HG03103 (cell line): ENCODE results near the gene PPP2R3C.
"Not testable (repeated sequence)": the region's sequence is repeated elsewhere in the genome, so short reads cannot be mapped to it uniquely, and the experiment has no call there.

Experiments used
- ATAC-seq: cut with Tn5 transposase; IDR thresholded peaks from one replicate; pipeline ENCODE4 v1.9.1; 2021; ENCODE audit warnings: low read depth; ENCODE audit not compliant: unreplicated experiment

PPP2R3C gene

DNA sequence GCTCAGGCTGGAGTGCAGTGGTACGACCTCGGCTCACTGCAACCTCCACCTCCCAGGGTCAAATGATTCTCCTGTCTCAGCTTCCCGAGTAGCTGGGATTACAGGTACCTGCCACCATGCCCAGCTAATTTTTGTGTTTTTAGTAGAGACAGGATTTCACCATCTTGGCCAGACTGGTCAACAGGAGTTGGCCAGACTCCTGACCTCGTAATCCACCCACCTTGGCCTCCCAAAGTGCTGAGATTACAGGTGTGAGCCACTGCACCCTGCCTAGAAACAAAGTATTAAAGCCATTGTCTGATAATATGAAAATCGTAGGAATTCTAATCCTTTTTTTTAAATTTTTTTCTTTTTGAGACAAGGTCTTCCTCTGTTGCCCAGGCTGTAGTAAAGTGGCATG, 56.1 kb downstream of the PPP2R3C start:
- ATAC-seq: not testable (repeated sequence)

DNA sequence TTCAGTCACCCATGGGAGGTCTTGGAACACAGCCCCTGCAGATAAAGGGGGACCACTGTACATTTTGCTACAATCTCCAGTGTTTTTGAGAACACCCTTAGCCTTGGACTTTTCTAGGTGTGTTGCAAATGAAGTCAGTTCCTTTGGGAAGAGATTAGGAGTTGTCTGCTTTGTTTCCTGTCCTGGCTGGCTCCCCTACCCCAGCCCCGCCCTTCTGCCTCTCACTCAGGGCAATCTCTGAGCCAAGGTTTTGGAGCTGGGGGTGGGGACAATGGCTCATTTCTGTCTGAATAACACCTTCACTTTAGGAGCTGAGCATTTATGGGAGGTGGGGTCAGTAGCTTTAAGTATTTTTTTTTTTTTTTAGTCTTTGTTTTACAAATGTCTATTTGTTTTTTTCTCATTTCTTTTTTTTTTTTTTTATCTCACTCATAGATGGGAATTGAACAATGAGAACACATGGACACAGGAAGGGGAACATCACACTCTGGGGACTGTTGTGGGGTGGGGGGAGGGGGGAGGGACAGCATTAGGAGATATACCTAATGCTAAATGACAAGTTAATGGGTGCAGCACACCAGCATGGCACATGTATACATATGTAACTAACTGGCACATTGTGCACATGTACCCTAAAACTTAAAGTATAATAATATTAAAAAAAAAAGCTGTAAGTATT, 60.5 kb downstream of the PPP2R3C start:
- not testable (repeated sequence) for ATAC-seq

DNA sequence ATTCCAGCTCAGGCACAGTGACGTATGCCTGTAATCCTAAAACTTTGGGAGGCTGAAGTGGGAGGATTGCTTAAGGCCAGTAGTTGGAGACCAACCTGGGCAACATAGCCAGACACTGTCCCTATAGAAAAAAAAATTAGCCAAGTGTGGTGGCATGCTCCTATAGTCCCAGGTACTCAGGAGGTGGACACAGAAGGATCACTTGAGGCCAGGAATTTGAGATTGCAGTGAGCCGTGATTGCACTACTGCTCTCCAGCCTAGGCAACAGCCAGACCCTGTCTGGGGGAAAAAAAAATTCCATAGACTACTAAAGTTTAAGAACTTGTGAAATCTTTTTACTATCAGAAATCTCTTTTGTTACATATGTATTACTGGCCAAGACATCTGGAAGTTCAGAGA, 69.2 kb downstream of the PPP2R3C start:
- no peak for ATAC-seq

DNA sequence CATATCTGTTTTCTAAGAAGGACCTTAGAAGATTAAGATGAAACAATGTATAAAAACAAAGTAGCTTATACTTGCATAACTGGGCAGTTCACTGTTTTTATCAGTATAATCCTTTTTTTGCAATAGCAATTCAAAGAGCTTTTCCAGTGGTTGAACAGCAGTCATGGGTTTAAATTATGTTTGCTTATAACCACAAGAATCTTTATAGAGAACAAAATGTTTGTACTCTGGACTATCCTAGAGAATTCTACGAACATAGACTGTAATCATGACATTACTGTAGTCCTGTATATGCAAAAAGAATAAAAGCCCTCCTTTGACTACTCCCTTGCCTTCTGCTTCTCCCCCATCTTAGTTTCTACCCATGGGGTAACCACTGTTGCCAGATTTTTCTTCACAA, 70.0 kb downstream of the PPP2R3C start:
- ATAC-seq: no peak

DNA sequence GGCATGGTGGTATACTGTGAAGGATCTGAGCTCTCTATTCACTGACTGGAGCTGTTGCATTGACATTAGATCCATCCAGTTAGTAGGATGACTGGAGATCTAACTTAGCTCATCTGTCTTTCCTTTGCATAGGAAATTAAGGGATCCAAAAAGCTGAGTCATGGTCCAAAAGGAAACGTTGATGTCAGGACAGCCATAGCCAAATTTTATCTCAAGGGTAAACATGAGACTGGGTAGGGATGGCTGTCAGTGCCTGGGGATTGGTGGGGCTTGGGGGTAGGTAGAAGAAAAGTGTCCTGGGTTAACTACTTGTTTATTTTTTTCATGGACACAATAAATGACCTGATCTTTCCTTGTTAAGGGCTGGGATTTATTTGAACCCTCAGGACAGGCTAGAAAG, 71.1 kb downstream of the PPP2R3C start:
- no peak for ATAC-seq

DNA sequence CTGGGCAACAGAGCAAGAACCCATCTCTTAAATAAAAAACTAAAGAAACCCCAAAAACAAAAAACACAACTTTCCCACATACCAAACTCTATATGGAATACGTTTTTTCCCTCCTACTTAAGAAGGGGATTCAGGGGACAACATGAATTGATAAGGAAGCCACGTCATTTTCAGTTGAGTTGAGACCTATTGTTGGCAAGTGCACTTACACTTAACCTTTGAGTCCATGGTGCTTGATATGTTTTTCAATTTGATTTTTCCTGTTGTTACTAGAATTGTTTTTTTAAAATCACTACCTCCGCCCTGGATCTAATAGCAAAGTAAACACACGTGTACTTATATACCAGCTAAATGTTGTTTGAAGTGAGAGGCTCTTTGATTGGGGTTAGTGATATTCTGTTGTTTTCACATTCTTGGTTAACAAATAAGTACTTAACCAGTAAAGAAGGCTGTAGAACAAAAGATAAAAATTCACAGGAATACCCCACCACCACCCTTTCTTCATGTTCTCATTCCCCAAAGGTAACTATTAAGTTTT, 73.7 kb downstream of the PPP2R3C start:
- ATAC-seq: no peak

DNA sequence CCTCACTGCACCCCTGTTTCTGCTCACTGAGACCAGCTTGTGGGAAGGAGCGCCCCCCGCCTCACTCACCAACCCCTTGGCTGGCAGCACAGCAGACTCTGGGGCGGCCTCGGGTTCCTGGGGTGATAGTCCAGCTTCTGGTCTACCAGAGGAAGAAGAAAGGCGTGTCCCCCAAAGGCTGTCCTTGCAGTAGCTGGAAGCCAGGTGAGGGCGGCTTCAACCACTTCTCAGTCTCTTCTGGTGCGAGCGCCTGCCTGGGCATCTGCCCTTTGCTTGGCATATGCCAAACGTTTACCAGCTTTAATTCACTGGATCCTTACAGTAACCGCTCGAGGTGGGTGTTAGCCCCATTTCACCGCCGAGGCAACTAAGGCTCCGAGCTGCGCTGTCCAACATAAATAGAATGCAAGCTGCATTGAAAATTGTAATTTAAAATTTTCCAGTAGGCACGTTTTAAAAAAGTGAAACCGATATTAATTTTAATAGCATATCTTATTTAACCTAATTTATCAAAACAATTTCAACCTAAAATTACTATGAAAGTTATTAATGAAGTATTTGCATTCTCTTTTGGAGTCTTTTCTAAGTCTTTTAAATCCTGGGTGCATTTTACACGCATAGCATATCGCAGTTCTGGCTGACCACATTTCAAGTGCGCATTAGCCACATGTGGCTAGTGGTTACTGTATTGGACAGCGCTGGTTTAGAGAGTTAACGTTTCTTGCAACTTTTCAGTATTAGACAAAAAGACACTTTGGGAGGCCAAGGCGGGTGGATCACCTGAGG, 74.8 kb downstream of the PPP2R3C start:
- peak; percentile 12 for ATAC-seq

DNA sequence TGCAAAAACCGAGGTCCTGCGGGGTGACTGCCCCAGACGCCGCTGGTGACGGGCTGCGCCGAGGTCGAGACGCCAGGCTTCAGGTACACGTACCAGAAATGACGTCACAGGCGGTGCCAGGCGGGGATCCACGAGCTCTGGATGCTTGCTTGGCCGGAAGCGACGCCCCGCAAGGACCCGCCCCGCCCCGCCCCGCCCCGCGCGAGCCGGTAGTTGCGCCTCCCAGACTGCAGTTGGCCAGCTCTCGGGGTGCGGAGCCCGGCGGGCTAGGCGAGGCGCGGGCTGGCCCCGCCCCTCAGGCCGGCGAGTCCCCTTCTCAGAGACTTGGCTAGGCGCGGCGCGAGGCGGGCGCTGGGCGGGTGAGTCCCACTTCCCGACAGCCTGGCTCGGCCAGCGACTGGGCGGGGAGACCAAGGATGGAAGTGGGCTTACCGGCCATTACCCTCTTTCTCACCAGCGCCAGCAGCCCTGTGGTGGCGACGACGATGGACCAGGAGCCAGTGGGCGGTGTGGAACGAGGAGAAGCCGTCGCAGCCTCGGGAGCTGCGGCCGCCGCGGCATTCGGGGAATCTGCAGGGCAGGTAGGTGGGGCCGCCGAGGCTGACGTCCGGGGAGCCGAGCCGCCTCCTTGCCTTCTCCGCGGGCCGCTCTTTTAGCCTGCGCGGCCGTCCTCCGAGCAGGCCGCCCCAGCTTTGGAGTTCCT, 75.6 kb downstream of the PPP2R3C start, which contains the start of gene FAM177A1:
FAM177A1 (plus strand) TSS at position 225 of the 703 bp plus-strand sequence; CDS start at position 417, 192 bp downstream.
- peak; percentile 81 for ATAC-seq

DNA sequence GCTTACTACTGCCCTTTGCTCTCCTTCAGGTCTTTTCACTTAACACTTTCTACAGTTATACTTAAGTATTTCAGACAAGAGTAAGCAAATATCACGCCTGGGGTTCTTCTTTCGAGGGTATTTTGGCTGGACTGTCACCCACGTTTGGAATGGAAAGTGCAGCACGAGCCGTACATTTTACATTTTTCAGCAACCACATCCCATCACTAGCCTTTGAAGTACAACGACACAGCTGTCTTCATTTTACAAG, 76.1 kb downstream of the PPP2R3C start:
- no peak for ATAC-seq

DNA sequence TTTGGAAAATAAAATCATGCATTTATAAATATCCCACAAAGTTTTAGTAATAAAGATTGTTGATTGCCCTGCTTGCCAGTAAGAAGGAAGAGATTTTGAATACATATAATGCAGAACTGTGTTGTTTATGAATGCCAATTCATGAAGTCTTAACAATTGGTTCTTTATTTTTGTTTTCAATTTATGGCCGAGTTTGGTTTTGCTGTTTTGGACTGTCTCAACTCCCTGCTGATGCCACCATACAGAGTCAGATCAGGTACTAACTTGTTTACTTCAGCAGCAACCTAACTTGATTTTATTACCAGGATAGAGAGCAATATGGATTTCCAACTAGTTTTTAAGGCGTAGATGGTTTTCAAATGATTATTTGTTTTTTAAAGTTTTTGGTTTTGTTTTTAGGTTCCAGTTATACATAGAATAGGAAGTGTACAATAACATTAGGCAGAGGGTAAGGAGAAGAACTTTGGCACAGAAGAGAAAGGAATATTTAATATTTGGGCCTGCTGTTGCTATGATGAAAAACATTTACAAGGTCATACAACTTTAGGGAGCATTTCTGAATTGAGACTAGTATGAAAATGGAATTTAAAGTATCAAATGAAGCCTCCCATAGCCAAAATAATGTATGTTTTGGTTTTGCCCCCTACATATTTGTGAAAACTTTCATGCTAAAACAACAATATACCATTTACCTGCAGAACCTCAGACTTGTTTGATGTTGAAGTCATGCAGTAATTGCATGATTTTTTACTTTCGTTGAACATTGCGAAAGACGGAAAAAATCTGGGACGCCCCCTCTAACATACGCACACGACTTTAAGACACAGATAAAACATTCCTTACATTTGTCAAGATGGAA, 76.6 kb downstream of the PPP2R3C start:
- ATAC-seq: no peak

DNA sequence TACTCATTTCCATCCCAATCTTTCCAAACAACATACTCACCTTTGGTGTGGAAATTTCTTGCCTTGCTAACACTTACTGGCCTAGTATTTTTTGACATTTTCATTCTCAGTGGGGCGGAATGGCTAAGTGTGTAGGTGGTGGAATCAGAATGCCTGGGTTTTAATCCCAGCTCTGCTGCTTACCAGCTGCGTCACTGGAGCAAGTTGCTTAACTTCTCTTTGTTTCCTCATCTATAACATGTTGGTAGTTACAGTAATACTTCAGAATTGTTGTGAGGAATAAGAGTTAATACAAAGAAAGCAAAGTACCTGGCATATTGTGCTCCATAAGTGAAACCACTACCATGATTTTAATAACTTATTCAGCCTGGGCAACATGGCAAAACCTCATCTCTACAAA, 78.7 kb downstream of the PPP2R3C start:
- no peak for ATAC-seq

DNA sequence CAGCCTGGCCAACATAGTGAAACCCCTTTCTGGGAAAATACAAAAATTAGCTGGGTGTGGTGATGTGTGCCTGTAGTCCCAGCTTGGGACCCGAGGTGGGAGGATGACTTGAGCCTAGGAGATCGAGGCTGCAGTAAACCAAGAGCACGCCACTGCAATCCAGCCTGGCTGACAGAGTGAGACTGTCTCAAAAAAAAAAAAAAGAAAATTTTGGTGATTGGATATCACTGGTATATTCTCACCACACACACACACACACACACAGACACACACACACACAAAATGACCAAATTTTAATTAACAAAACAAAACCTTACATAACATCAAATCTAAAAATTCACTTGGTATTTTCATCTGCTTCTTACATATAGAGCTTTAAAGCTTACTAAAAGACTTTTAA, 79.2 kb downstream of the PPP2R3C start:
- ATAC-seq: no peak

DNA sequence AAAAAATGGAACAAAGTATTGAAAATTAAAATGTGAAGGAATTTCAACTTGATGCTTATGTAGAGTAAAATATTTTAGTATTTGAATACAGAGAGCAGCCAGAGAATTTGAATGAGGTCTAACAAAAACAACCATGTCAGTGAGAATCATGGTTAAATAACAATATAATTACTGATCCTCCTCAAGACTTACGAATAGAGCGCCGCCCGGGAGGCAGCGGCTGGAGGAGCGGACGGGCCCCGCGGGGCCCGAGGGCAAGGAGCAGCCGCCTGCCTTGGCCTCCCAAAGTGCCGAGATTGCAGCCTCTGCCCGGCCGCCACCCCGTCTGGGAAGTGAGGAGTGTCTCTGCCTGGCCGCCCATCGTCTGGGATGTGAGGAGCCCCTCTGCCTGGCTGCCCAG, 83.5 kb downstream of the PPP2R3C start:
- ATAC-seq: not testable (repeated sequence)
